Fibroblast of lung (primary cell): Measurements from ENCODE around the gene KRTAP17-1. TPM values are rescaled to one million over a fixed set of nuclear protein-coding genes. Genes with fewer than 3 reads are reported as not detected.

Experiments used
- DNase-seq, 2 donors: peaks; one replicate each; pipeline versions ENCODE4 v3.0.0 to v3.0.0-alpha.2; 2010; ENCODE audit warnings: low read depth in 2 of 2
- H2AFZ ChIP-seq: 2 replicates; pipeline ENCODE4 v1.5.1; 2012; ENCODE audit warnings: low read length, control low read depth, inconsistent platforms
- H3K27ac ChIP-seq: 2 replicates; pipeline ENCODE4 v1.5.1; 2011; ENCODE audit warnings: low read length, control low read depth; ENCODE audit not compliant: insufficient read depth
- H3K27me3 ChIP-seq: 2 replicates; pipeline ENCODE4 v1.5.1; 2011; ENCODE audit warnings: mild to moderate bottlenecking, low read length; ENCODE audit not compliant: control insufficient read depth, insufficient read depth
- H3K36me3 ChIP-seq: 2 replicates; pipeline ENCODE4 v1.5.1; 2011; ENCODE audit warnings: low read length; ENCODE audit not compliant: control insufficient read depth, insufficient read depth
- H3K4me1 ChIP-seq: 2 replicates; pipeline ENCODE4 v1.5.1; 2011; ENCODE audit warnings: low read length; ENCODE audit not compliant: control insufficient read depth, insufficient read depth; ENCODE audit errors: extremely low read depth
- H3K4me2 ChIP-seq: 2 replicates; pipeline ENCODE4 v1.5.1; 2011; ENCODE audit warnings: low read length, control low read depth; ENCODE audit not compliant: insufficient read depth; ENCODE audit errors: extremely low read depth
- H3K4me3 ChIP-seq, 4 experiments: fragments of 200-600 bp in 1 of 4; sonication (generic) in 1 of 4; replicated peaks in 1 of 4; 2 replicates each; pipeline ENCODE4 v1.5.1; 2011 to 2016; ENCODE audit warnings: low read length in 4 of 4, low read depth in 3 of 4, mild to moderate bottlenecking in 3 of 4, control low read depth in 2 of 4, inconsistent platforms in 1 of 4, mixed read lengths in 1 of 4; ENCODE audit not compliant: insufficient read depth in 1 of 4; ENCODE audit errors: control extremely low read depth in 1 of 4
- H3K79me2 ChIP-seq: 2 replicates; pipeline ENCODE4 v1.5.1; 2012; ENCODE audit warnings: mild to moderate bottlenecking, low read length, inconsistent platforms; ENCODE audit not compliant: control insufficient read depth, insufficient read depth
- H3K9ac ChIP-seq: 2 replicates; pipeline ENCODE4 v1.5.1; 2011; ENCODE audit warnings: mild to moderate bottlenecking, low read length, control low read depth; ENCODE audit not compliant: insufficient read depth
- H3K9me3 ChIP-seq: 2 replicates; pipeline ENCODE4 v1.5.1; 2012; ENCODE audit warnings: low read depth, low read length; ENCODE audit not compliant: control insufficient read depth, insufficient read depth
- H4K20me1 ChIP-seq: 2 replicates; pipeline ENCODE4 v1.5.1; 2011; ENCODE audit warnings: low read length; ENCODE audit not compliant: control insufficient read depth, insufficient read depth; ENCODE audit errors: extremely low read depth
- EZH2 ChIP-seq: IDR thresholded peaks from 2 replicates; pipeline ENCODE4 v1.5.1; 2012; ENCODE audit warnings: low read length, control low read depth, mild to moderate bottlenecking; ENCODE audit errors: missing control alignments
- polyA plus RNA-seq, 2 donors: library from polyadenylated mRNA; depleted of rRNA in 1 of 2; stranded (reverse) in 1 of 2; unstranded in 1 of 2; fragments of >200 nt; gene quantifications; 2 replicates each; pipeline ENCODE4 v1.2.1, GENCODE V29; 2011 to 2012; ENCODE audit warnings: missing spikeins in 1 of 2
- total RNA-seq: library from RNA; depleted of rRNA; stranded (reverse); fragments of >200 nt; gene quantifications from 2 replicates; pipeline ENCODE4 v1.2.1, GENCODE V29; 2014
- TF ChIP-seq, protein P1 (sequence below), 2 donors: IDR thresholded peaks in 1 of 2; conservative IDR thresholded peaks in 1 of 2; 1 replicate in 1 of 2; 2 replicates in 1 of 2; pipeline ENCODE4 v1.5.1; 2011 to 2012; ENCODE audit warnings: low read length in 2 of 2, control low read depth in 1 of 2, inconsistent platforms in 1 of 2, low read depth in 1 of 2, mild to moderate bottlenecking in 1 of 2

KRTAP17-1 gene
- total and polyA plus RNA-seq, 2 donors (not counting 1 experiment from before 2014, with no cell fraction given): not detected

DNA sequence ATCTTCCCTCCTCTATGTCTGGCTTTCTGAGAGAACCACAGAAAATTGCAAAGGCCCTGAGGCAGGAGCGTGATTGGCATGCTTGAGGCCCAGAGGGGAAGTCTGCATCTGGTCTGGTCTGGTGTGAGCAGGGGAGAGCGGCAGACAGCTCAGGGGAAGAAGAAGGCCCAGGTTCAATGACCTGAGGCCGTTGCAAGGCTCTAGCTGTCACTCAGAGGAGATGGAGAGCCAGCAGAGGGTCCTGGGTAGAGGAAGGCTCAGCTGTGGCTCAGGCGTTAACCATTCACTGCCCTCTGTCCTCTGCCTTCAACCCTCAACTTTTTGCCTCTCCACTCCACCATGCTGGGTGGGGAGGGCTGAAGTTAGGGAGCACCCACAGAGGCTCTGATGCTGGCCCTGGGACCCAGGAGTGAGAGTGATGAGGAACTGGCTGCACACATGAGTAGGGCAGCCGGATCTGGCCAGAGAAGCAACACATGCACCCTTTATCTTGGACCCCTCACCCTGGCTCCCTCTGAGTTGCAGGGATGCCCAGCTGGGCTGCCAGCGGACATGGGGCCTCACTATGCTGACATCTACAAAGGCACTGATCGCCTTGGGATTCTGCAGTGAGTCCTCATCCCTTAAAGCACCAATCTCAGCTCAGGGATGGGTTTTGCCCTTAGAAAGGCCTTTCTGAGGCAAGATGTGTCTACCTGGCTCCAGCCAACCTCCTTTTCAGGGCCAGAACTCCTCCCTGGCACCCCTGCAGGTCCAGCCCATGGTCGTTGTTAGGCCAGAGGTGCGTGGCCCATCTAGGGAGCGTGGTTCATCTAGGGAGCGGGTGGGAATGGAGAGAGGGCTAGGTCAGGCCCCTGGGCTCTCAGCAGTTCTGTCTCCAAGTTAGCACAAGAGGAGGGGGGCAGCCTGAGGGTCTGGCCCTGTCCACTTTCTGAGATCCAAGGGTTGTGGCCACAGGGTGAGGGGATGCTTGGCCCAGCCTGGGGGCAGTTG lies 7.7 kb upstream of the KRTAP17-1 start:
- H3K27me3 ChIP-seq: no peaks in the 10 kb centered on the region
- H3K36me3 ChIP-seq: no peaks in the 10 kb centered on the region
- no peak for DNase-seq
- no peak overlapping the region for H3K9ac ChIP-seq
- H3K9me3 ChIP-seq: no peaks in the 10 kb centered on the region
- no peak overlapping the region for H2AFZ ChIP-seq
- H3K4me2 ChIP-seq: no peak overlapping the region
- H4K20me1 ChIP-seq: no peaks in the 10 kb centered on the region
- TF ChIP-seq, protein P1, sequence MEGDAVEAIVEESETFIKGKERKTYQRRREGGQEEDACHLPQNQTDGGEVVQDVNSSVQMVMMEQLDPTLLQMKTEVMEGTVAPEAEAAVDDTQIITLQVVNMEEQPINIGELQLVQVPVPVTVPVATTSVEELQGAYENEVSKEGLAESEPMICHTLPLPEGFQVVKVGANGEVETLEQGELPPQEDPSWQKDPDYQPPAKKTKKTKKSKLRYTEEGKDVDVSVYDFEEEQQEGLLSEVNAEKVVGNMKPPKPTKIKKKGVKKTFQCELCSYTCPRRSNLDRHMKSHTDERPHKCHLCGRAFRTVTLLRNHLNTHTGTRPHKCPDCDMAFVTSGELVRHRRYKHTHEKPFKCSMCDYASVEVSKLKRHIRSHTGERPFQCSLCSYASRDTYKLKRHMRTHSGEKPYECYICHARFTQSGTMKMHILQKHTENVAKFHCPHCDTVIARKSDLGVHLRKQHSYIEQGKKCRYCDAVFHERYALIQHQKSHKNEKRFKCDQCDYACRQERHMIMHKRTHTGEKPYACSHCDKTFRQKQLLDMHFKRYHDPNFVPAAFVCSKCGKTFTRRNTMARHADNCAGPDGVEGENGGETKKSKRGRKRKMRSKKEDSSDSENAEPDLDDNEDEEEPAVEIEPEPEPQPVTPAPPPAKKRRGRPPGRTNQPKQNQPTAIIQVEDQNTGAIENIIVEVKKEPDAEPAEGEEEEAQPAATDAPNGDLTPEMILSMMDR (conservative IDR thresholded peaks at IDR 0.05 in 1 of 2, IDR thresholded peaks at IDR 0.05 in 1 of 2; ENCODE audit: low read depth in 1 of 2, low read length in 2 of 2): no peak
- TF ChIP-seq EZH2: no peak
- no peaks in the 10 kb centered on the region for H3K79me2 ChIP-seq
- no peak overlapping the region for H3K4me3 ChIP-seq
- H3K4me1 ChIP-seq: peaks cover 5% of the 10 kb centered on the region
- H3K27ac ChIP-seq: no peak overlapping the region

DNA sequence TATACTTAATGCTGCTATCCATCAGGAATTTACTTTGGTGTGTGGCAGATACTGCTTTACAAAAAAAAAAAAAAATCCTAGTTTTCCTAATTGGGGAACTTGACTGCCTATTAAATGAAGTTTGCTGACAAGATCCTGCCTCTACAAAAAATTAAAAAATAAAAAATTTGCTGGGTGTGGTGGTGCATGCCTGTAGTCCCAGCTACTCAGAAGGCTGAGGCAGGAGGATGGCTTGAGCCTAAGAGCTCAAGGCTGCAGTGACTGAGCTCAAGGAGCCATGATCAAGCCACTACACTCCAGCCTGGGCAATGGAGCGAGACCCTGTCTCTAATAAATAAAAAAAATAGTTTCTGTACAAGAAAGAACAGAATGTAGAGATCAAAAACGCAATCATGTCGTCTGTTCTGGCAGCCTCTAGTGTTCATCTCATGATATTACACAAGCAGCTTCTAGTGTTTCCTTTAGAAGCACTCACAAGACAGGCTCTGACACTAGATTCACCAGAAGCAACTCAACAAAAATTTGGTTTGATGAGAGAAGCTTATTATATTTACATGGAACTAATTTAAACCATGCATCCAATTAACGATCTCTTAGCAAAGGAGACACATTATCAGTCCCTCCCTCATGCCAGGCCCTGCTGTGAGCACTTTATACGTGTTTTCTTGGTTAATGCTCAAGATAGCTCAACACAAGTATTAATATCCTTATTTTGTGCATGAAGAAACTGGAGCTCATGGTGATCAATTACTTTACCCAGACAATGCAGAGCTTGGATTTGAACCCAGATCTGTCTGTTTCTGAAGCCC lies 6.8 kb upstream of the KRTAP17-1 start:
- Histone ChIP-seq H3K9ac (no peak overlapping the region), H3K79me2 (no peaks in the 10 kb centered on the region), H2AFZ (peak overlapping the region; percentile 64), H4K20me1 (no peaks in the 10 kb centered on the region), H3K4me3 (no peak overlapping the region), H3K4me1 (peaks cover 5% of the 10 kb centered on the region), H3K36me3 (no peaks in the 10 kb centered on the region), H3K9me3 (no peaks in the 10 kb centered on the region), H3K27ac (no peak overlapping the region), H3K27me3 (no peaks in the 10 kb centered on the region), H3K4me2 (no peak overlapping the region)
- DNase-seq: peak; percentile 62 to 68
- TF ChIP-seq, protein P1 (conservative IDR thresholded peaks at IDR 0.05 in 1 of 2, IDR thresholded peaks at IDR 0.05 in 1 of 2; ENCODE audit: low read depth in 1 of 2, low read length in 2 of 2): peak; percentile 90
- no peak for TF ChIP-seq EZH2

DNA sequence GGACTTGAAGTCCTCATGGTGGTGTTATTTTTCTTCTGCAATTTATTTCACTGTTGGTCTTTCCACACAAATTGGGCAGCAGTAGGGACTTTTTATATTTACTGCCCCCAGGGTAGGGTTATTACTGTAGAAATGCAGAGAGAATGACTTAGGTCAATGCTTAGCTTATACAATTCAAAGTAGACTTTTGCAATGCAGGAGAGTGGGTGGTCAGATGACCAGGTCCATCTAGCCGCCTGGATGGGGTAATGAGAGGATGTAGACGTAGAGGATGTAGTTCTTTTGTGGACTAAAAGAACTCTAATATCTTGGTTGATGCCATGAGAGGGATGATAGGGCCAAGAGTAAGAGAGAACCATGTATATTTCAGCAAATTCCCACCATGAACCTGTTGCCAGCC lies 2.7 kb upstream of the KRTAP17-1 start:
- no peak overlapping the region for H3K9ac ChIP-seq
- no peaks in the 10 kb centered on the region for H4K20me1 ChIP-seq
- TF ChIP-seq, protein P1 (conservative IDR thresholded peaks at IDR 0.05 in 1 of 2, IDR thresholded peaks at IDR 0.05 in 1 of 2; ENCODE audit: low read depth in 1 of 2, low read length in 2 of 2): no peak
- no peak for TF ChIP-seq EZH2
- no peak overlapping the region for H3K4me2 ChIP-seq
- H3K36me3 ChIP-seq: no peaks in the 10 kb centered on the region
- H2AFZ ChIP-seq: no peak overlapping the region
- peaks cover 3% of the 10 kb centered on the region for H3K27me3 ChIP-seq
- peaks cover 5% of the 10 kb centered on the region for H3K4me1 ChIP-seq
- no peak overlapping the region for H3K27ac ChIP-seq
- no peaks in the 10 kb centered on the region for H3K79me2 ChIP-seq
- no peaks in the 10 kb centered on the region for H3K9me3 ChIP-seq
- DNase-seq: no peak
- H3K4me3 ChIP-seq: no peak overlapping the region
